ENCODE data around the gene TRIM9.

- TF ChIP-seq CTCF (IDR thresholded peaks at IDR 0.05) (no peak), POLR2A (IDR thresholded peaks at IDR 0.05) (no peak)
These were observed 26.2 kb upstream of the TRIM9 start for GRCh38 chr14:51121096-51121495.
